ENCODE results near the gene SERPINB5.

SERPINB5 gene

GRCh38 chr18:63514888-63515678, 38.3 kb downstream of the SERPINB5 start:
- DNase-seq: peak; percentile 27
- H3K4me2 ChIP-seq (ENCODE audit: low read length): no peak overlapping the region
- no peak overlapping the region for H3K27ac ChIP-seq (ENCODE audit: low read depth, low read length)
- no peaks in the 10 kb centered on the region for H3K79me2 ChIP-seq (ENCODE audit: control insufficient read depth, insufficient read depth, low read length)
- H2AK5ac ChIP-seq (ENCODE audit: low read length): no peak overlapping the region
- WGBS (ENCODE audit: extremely low coverage, insufficient coverage, low lambda C conversion rate): no CpG with 5 or more reads among the region's 9 CpGs
- no peak overlapping the region for H2BK5ac ChIP-seq (ENCODE audit: low read length)
- no peak overlapping the region for H3K4me3 ChIP-seq (ENCODE audit: low read length)
- H3K23ac ChIP-seq (ENCODE audit: low read length): no peak overlapping the region
- H3K56ac ChIP-seq (ENCODE audit: low read length): no peak overlapping the region
- H3K18ac ChIP-seq (ENCODE audit: low read length): no peak overlapping the region
- no peak overlapping the region for H3K9ac ChIP-seq (ENCODE audit: low read length)
- no peaks in the 10 kb centered on the region for H3K4me1 ChIP-seq (ENCODE audit: control insufficient read depth, low read depth, low read length)
- no peaks in the 10 kb centered on the region for H3K36me3 ChIP-seq (ENCODE audit: control insufficient read depth, insufficient read depth, low read length)
- H3K27me3 ChIP-seq (ENCODE audit: insufficient read depth, low read length, poor library complexity): no peaks in the 10 kb centered on the region
- H2BK15ac ChIP-seq (replicated peaks; ENCODE audit: low read depth): no peak overlapping the region
- H3K79me1 ChIP-seq (ENCODE audit: low read length): no peaks in the 10 kb centered on the region
- H4K8ac ChIP-seq (ENCODE audit: low read depth, low read length): no peak overlapping the region
- no peak overlapping the region for H3K4ac ChIP-seq (ENCODE audit: low read depth, low read length)
- no peak overlapping the region for H2BK120ac ChIP-seq (ENCODE audit: low read depth, low read length)
- no peak overlapping the region for H4K5ac ChIP-seq (ENCODE audit: low read length)

DNA sequence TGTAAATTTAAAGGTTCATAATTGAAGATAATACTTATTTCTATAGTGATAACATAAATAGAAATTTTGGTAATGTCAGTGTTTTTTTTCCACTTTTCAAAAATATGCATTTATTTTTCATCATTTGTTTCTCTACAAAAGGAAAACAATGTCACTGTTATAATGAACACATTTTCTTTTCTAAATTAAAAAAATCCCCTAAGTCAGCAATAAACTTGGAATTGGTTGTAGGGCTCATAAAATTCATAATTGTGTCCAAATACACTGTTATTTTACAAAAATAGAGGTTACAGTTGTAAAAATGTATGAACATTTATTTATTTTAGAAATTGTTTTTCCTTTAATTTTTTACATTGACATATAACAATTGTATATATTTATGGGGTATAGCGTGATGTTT, 39.0 kb downstream of the SERPINB5 start:
- Histone ChIP-seq H3K79me1 (ENCODE audit: low read length) (no peaks in the 10 kb centered on the region), H3K4me2 (ENCODE audit: low read length) (no peak overlapping the region), H2BK15ac (replicated peaks; ENCODE audit: low read depth) (no peak overlapping the region), H3K56ac (ENCODE audit: low read length) (no peak overlapping the region), H3K23ac (ENCODE audit: low read length) (no peak overlapping the region), H4K5ac (ENCODE audit: low read length) (no peak overlapping the region), H2BK120ac (ENCODE audit: low read depth, low read length) (no peak overlapping the region), H3K4me1 (ENCODE audit: control insufficient read depth, low read depth, low read length) (no peaks in the 10 kb centered on the region), H3K27me3 (ENCODE audit: insufficient read depth, low read length, poor library complexity) (no peaks in the 10 kb centered on the region), H2BK5ac (ENCODE audit: low read length) (no peak overlapping the region), H4K8ac (ENCODE audit: low read depth, low read length) (no peak overlapping the region), H3K79me2 (ENCODE audit: control insufficient read depth, insufficient read depth, low read length) (no peaks in the 10 kb centered on the region), H3K4me3 (ENCODE audit: low read length) (no peak overlapping the region), H2AK5ac (ENCODE audit: low read length) (no peak overlapping the region), H3K27ac (ENCODE audit: low read depth, low read length) (no peak overlapping the region), H3K36me3 (ENCODE audit: control insufficient read depth, insufficient read depth, low read length) (no peaks in the 10 kb centered on the region), H3K18ac (ENCODE audit: low read length) (no peak overlapping the region), H3K4ac (ENCODE audit: low read depth, low read length) (no peak overlapping the region), H3K9ac (ENCODE audit: low read length) (no peak overlapping the region)
- no peak for DNase-seq
- no CpG with 5 or more reads among the region's 1 CpG for WGBS (ENCODE audit: extremely low coverage, insufficient coverage, low lambda C conversion rate)

- H3K79me2 ChIP-seq (ENCODE audit: control insufficient read depth, insufficient read depth, low read length): no peaks in the 10 kb centered on the region
- no CpG with 5 or more reads among the region's 16 CpGs for WGBS (ENCODE audit: extremely low coverage, insufficient coverage, low lambda C conversion rate)
- H2AK5ac ChIP-seq (ENCODE audit: low read length): no peak overlapping the region
- no peak overlapping the region for H2BK15ac ChIP-seq (replicated peaks; ENCODE audit: low read depth)
- H3K79me1 ChIP-seq (ENCODE audit: low read length): no peaks in the 10 kb centered on the region
- H3K36me3 ChIP-seq (ENCODE audit: control insufficient read depth, insufficient read depth, low read length): no peaks in the 10 kb centered on the region
- no peak overlapping the region for H3K18ac ChIP-seq (ENCODE audit: low read length)
- H3K4ac ChIP-seq (ENCODE audit: low read depth, low read length): no peak overlapping the region
- no peak overlapping the region for H4K5ac ChIP-seq (ENCODE audit: low read length)
- no peak overlapping the region for H3K4me2 ChIP-seq (ENCODE audit: low read length)
- DNase-seq: peak; percentile 89
- H3K4me3 ChIP-seq (ENCODE audit: low read length): no peak overlapping the region
- no peak overlapping the region for H3K56ac ChIP-seq (ENCODE audit: low read length)
- H3K4me1 ChIP-seq (ENCODE audit: control insufficient read depth, low read depth, low read length): no peaks in the 10 kb centered on the region
- H3K27me3 ChIP-seq (ENCODE audit: insufficient read depth, low read length, poor library complexity): no peaks in the 10 kb centered on the region
- H4K8ac ChIP-seq (ENCODE audit: low read depth, low read length): no peak overlapping the region
- no peak overlapping the region for H3K9ac ChIP-seq (ENCODE audit: low read length)
- no peak overlapping the region for H3K27ac ChIP-seq (ENCODE audit: low read depth, low read length)
- H2BK120ac ChIP-seq (ENCODE audit: low read depth, low read length): no peak overlapping the region
- H3K23ac ChIP-seq (ENCODE audit: low read length): no peak overlapping the region
- no peak overlapping the region for H2BK5ac ChIP-seq (ENCODE audit: low read length)
These were observed 41.6 kb downstream of the SERPINB5 start for GRCh38 chr18:63518178-63519012.

DNA sequence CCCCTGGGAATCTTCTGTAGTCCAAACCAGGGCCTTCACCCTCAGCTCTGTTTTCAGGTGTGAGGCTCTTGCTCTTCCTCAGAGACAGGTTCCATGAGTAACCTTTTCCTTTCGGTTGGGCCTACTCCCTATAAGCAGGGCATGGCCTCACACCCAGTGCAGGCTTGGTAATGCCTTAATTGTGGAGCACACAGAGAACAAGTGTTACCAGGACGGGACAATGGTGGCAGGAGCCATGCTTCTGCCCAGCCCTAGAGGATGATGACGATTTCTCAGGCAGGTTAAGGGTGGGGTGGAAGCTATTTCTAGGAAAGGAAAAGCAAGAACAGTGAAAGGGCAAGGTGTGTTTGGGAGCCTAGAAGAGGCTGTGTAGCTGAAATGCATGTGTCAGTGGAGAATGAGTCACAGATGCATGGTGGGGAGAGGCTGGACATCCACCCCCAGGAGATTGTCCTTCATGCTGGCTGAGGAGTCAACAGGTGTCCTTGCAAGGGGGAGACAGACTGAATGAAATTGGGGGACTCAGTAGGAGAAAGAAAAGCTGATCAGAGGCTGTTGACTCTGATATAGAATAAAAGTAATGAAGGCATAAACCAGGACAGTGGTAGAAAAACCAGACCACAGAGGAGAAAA, 43.4 kb downstream of the SERPINB5 start:
- Histone ChIP-seq H2BK5ac (ENCODE audit: low read length) (no peak overlapping the region), H3K4ac (ENCODE audit: low read depth, low read length) (no peak overlapping the region), H4K8ac (ENCODE audit: low read depth, low read length) (no peak overlapping the region), H3K4me2 (ENCODE audit: low read length) (no peak overlapping the region), H3K9ac (ENCODE audit: low read length) (no peak overlapping the region), H2AK5ac (ENCODE audit: low read length) (no peak overlapping the region), H3K79me1 (ENCODE audit: low read length) (no peaks in the 10 kb centered on the region), H2BK120ac (ENCODE audit: low read depth, low read length) (no peak overlapping the region), H3K27me3 (ENCODE audit: insufficient read depth, low read length, poor library complexity) (no peaks in the 10 kb centered on the region), H2BK15ac (replicated peaks; ENCODE audit: low read depth) (no peak overlapping the region), H3K79me2 (ENCODE audit: control insufficient read depth, insufficient read depth, low read length) (no peaks in the 10 kb centered on the region), H3K36me3 (ENCODE audit: control insufficient read depth, insufficient read depth, low read length) (no peaks in the 10 kb centered on the region), H3K4me3 (ENCODE audit: low read length) (no peak overlapping the region), H3K27ac (ENCODE audit: low read depth, low read length) (no peak overlapping the region), H3K23ac (ENCODE audit: low read length) (no peak overlapping the region), H3K4me1 (ENCODE audit: control insufficient read depth, low read depth, low read length) (no peaks in the 10 kb centered on the region), H4K5ac (ENCODE audit: low read length) (no peak overlapping the region), H3K56ac (ENCODE audit: low read length) (no peak overlapping the region), H3K18ac (ENCODE audit: low read length) (no peak overlapping the region)
- WGBS (ENCODE audit: extremely low coverage, insufficient coverage, low lambda C conversion rate): no CpG with 5 or more reads among the region's 3 CpGs
- no peak for DNase-seq

DNA sequence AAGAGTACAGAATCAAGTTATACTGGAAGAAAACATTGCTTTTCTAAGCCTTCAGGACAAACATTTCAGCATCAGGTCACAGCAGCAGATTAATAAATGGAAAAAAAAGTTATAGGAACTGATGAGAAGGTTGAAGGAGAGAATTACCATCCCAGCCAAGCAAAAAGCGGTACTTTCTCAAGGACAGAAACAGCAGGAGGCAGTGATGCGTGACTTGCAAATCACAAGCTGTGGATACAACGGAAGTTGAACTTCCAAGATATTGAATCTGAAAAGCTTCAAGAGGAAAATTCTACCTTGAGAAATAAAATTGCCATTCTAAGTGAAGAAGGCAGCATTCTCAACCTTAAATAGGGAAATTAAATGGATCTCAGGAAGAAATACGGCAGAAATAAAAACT, 46.9 kb downstream of the SERPINB5 start:
- Histone ChIP-seq H3K23ac (ENCODE audit: low read length) (no peak overlapping the region), H2BK120ac (ENCODE audit: low read depth, low read length) (no peak overlapping the region), H4K8ac (ENCODE audit: low read depth, low read length) (no peak overlapping the region), H3K4me2 (ENCODE audit: low read length) (no peak overlapping the region), H3K56ac (ENCODE audit: low read length) (no peak overlapping the region), H3K9ac (ENCODE audit: low read length) (no peak overlapping the region), H2AK5ac (ENCODE audit: low read length) (no peak overlapping the region), H3K27me3 (ENCODE audit: insufficient read depth, low read length, poor library complexity) (no peaks in the 10 kb centered on the region), H4K5ac (ENCODE audit: low read length) (no peak overlapping the region), H3K36me3 (ENCODE audit: control insufficient read depth, insufficient read depth, low read length) (no peaks in the 10 kb centered on the region), H3K18ac (ENCODE audit: low read length) (no peak overlapping the region), H3K4me3 (ENCODE audit: low read length) (no peak overlapping the region), H2BK15ac (replicated peaks; ENCODE audit: low read depth) (no peak overlapping the region), H3K4ac (ENCODE audit: low read depth, low read length) (no peak overlapping the region), H3K27ac (ENCODE audit: low read depth, low read length) (no peak overlapping the region), H3K4me1 (ENCODE audit: control insufficient read depth, low read depth, low read length) (no peaks in the 10 kb centered on the region), H3K79me1 (ENCODE audit: low read length) (no peaks in the 10 kb centered on the region), H2BK5ac (ENCODE audit: low read length) (no peak overlapping the region), H3K79me2 (ENCODE audit: control insufficient read depth, insufficient read depth, low read length) (no peaks in the 10 kb centered on the region)
- peak; percentile 30 for DNase-seq
- no CpG with 5 or more reads among the region's 4 CpGs for WGBS (ENCODE audit: extremely low coverage, insufficient coverage, low lambda C conversion rate)

Measured in mesendoderm (in vitro differentiated cells).